Measurements from ENCODE around the gene NRBF2. TPM values are rescaled to one million over a fixed set of nuclear protein-coding genes. Genes with fewer than 3 reads are reported as not detected.
"Not testable (repeated sequence)": the region's sequence is repeated elsewhere in the genome, so short reads cannot be mapped to it uniquely, and the experiment has no call there.

NRBF2 gene
- total and polyA plus RNA-seq, 2 of the 4 experiments (the other 2 are of a cell fraction) = 19.9 to 20.6 TPM

GRCh38 chr10:63133056-63133820 is at the start of gene NRBF2 (continued):
- no peak for TF ChIP-seq ELK1 (IDR thresholded peaks at IDR 0.05; ENCODE audit: borderline replicate concordance, low read depth, low read length)
- peak; percentile 84 for TF ChIP-seq MAZ (IDR thresholded peaks at IDR 0.05; ENCODE audit: borderline replicate concordance, low read depth, low read length)

- H4K91ac ChIP-seq (ENCODE audit: insufficient read depth, low read depth, low read length); H3K27ac ChIP-seq (ENCODE audit: insufficient read depth, low read length); H3K14ac ChIP-seq (replicated peaks; ENCODE audit: low read depth, low read length); H3K9me3 ChIP-seq (ENCODE audit: control insufficient read depth, insufficient read depth, low read length); H3K4me3 ChIP-seq (ENCODE audit: insufficient read depth, low read depth, low read length); H3K27me3 ChIP-seq (ENCODE audit: control insufficient read depth, insufficient read depth, low read length); BruUV-seq (replicated peaks); H2AK9ac ChIP-seq (replicated peaks; ENCODE audit: low read depth, low read length, poor library complexity); H3K36me3 ChIP-seq (ENCODE audit: control insufficient read depth, insufficient read depth, low read length); H2BK20ac ChIP-seq (ENCODE audit: low read depth, low read length); H2BK5ac ChIP-seq (ENCODE audit: low read depth, low read length, poor library complexity, severe bottlenecking); H4K20me1 ChIP-seq (ENCODE audit: insufficient read depth, low read length); H3K4ac ChIP-seq (ENCODE audit: low read depth, low read length); POLR2A ChIA-PET (ENCODE audit: unreplicated experiment); H2BK120ac ChIP-seq (ENCODE audit: low read depth, low read length); H2BK15ac ChIP-seq (ENCODE audit: low read depth, low read length); ATAC-seq (ENCODE audit: low read depth); H2AFZ ChIP-seq (replicated peaks; ENCODE audit: low read length, poor library complexity); H3K56ac ChIP-seq (ENCODE audit: extremely low read depth, insufficient read depth, low read length); H3K4me2 ChIP-seq (ENCODE audit: low read depth, low read length); H4K8ac ChIP-seq (ENCODE audit: low read depth in 2 of 2, low read length in 2 of 2); H4K5ac ChIP-seq (ENCODE audit: low read depth, low read length); H3K4me1 ChIP-seq (ENCODE audit: control insufficient read depth, insufficient read depth, low read length); H3K9me1 ChIP-seq (ENCODE audit: insufficient read depth, low read length); DNase-seq; H3K23ac ChIP-seq (ENCODE audit: low read depth, low read length); H3K9ac ChIP-seq (ENCODE audit: low read depth, low read length); dilution Hi-C loops (cut with HindIII; ENCODE audit: low sequenced_read_pairs, unreplicated experiment); H3K79me1 ChIP-seq (ENCODE audit: low read depth in 1 of 2, low read length in 2 of 2); H2AK5ac ChIP-seq (ENCODE audit: low read depth, low read length); H3K18ac ChIP-seq (ENCODE audit: low read depth, low read length): not testable (repeated sequence)
- in situ Hi-C loops (cut with MboI; ENCODE audit: low sequenced_read_pairs) (loop anchor here (10.0 kb wide), 1 partner anchor 649 kb away; no protein-coding TSS in a partner anchor), intact Hi-C loops (cut with micrococcal nuclease) (loop anchor here (5.0 kb wide), 3 partner anchors 74 to 646 kb away; partner anchors contain the start of gene EGR2)
- CTCF ChIA-PET = interaction anchor here (0.6 to 1.6 kb wide), 7 partner anchors 49 to 490 kb away, joined by 3 to 7 read pairs (median 3); partner anchors contain the start of gene NRBF2
- WGBS, 2 experiments (ENCODE audit: extremely low coverage in 2 of 2, insufficient read length in 1 of 2) = no CpG with 5 or more reads among the region's 14 CpGs
These were observed 49.7 kb upstream of the NRBF2 start for GRCh38 chr10:63083406-63083805.

Measured in IMR-90 (cell line).